Stomach smooth muscle (tissue), 2 donors: ENCODE measurements around the gene RGS9BP.
A peak's percentile ranks its signal among the peaks of the same experiment; 100 is the strongest.

Source experiments
- H3K27ac ChIP-seq: one replicate; pipeline ENCODE4 v1.7.0; 2013; ENCODE audit warnings: mild to moderate bottlenecking, low read length, inconsistent platforms
- H3K27me3 ChIP-seq, 2 donors: one replicate each; pipeline ENCODE4 v1.7.0; 2013; ENCODE audit warnings: low read length in 2 of 2; ENCODE audit not compliant: insufficient read depth in 2 of 2, control insufficient read depth in 1 of 2
- H3K36me3 ChIP-seq, 2 donors: one replicate each; pipeline ENCODE4 v1.7.0; 2013; ENCODE audit warnings: low read length in 2 of 2; ENCODE audit not compliant: control insufficient read depth in 2 of 2, insufficient read depth in 2 of 2
- H3K4me1 ChIP-seq: one replicate; pipeline ENCODE4 v1.7.0; 2013; ENCODE audit warnings: low read length; ENCODE audit not compliant: control insufficient read depth, insufficient read depth
- H3K4me3 ChIP-seq, 2 donors: one replicate each; pipeline ENCODE4 v1.7.0; 2013; ENCODE audit warnings: low read length in 2 of 2
- H3K9ac ChIP-seq, 2 donors: one replicate each; pipeline ENCODE4 v1.7.0; 2013; ENCODE audit warnings: low read length in 2 of 2, mild to moderate bottlenecking in 1 of 2
- H3K9me3 ChIP-seq, 2 donors: one replicate each; pipeline ENCODE4 v1.7.0; 2013; ENCODE audit warnings: low read length in 2 of 2; ENCODE audit not compliant: control insufficient read depth in 2 of 2
- donor health status: healthy.
- donor health status: Pancreatic carcinoma.

RGS9BP gene

GRCh38 chr19:32669310-32669709 lies 6.3 kb upstream of the RGS9BP start:
- Histone ChIP-seq H3K9ac (no peak overlapping the region), H3K4me3 (no peak overlapping the region), H3K27ac (no peak overlapping the region), H3K27me3 (no peaks in the 10 kb centered on the region), H3K9me3 (no peaks in the 10 kb centered on the region), H3K36me3 (peaks cover 0 to 3% of the 10 kb centered on the region in 2 donors), H3K4me1 (peaks cover 22% of the 10 kb centered on the region)

GRCh38 chr19:32671883-32672593 lies 3.6 kb upstream of the RGS9BP start:
- Histone ChIP-seq H3K9ac (no peak overlapping the region), H3K36me3 (peaks cover 0 to under 1% of the 10 kb centered on the region in 2 donors), H3K4me1 (peaks cover 33% of the 10 kb centered on the region), H3K27me3 (peaks cover 3 to 13% of the 10 kb centered on the region in 2 donors), H3K27ac (no peak overlapping the region), H3K4me3 (no peak overlapping the region), H3K9me3 (no peaks in the 10 kb centered on the region)

GRCh38 chr19:32672841-32673240 lies 2.8 kb upstream of the RGS9BP start:
- Histone ChIP-seq H3K4me1 (peaks cover 33% of the 10 kb centered on the region), H3K4me3 (no peak overlapping the region), H3K27ac (no peak overlapping the region), H3K27me3 (peaks cover 8 to 15% of the 10 kb centered on the region in 2 donors), H3K36me3 (no peaks in the 10 kb centered on the region), H3K9ac (no peak overlapping the region), H3K9me3 (no peaks in the 10 kb centered on the region)

GRCh38 chr19:32673573-32673972 lies 2.1 kb upstream of the RGS9BP start:
- no peaks in the 10 kb centered on the region for H3K9me3 ChIP-seq
- H3K27me3 ChIP-seq, result peaks cover 8 to 15% of the 10 kb centered on the region in 2 donors
- H3K27ac ChIP-seq, result no peak overlapping the region
- no peaks in the 10 kb centered on the region for H3K36me3 ChIP-seq
- peak overlapping the region in 1 of 2 donors; percentile 88 for H3K4me3 ChIP-seq
- H3K9ac ChIP-seq, result no peak overlapping the region
- peaks cover 33% of the 10 kb centered on the region for H3K4me1 ChIP-seq

GRCh38 chr19:32674153-32674930 lies 1.3 kb upstream of the RGS9BP start:
- H3K36me3 ChIP-seq, result no peaks in the 10 kb centered on the region
- no peaks in the 10 kb centered on the region for H3K9me3 ChIP-seq
- H3K27me3 ChIP-seq, result peaks cover 8 to 15% of the 10 kb centered on the region in 2 donors
- peaks cover 33% of the 10 kb centered on the region for H3K4me1 ChIP-seq
- H3K9ac ChIP-seq, result peak overlapping the region; percentile 62 to 74
- peak overlapping the region; percentile 88 for H3K4me3 ChIP-seq
- peak overlapping the region; percentile 53 for H3K27ac ChIP-seq

GRCh38 chr19:32674931-32675719 lies 523 bp upstream of the RGS9BP start, which contains the start of gene ANKRD27:
TSS of gene ANKRD27 (minus strand) at chr19:32675180. CDS start at chr19:32659015, 16,165 bp downstream.
- Histone ChIP-seq H3K9me3 (no peaks in the 10 kb centered on the region), H3K9ac (peak within 1 kb of the TSS; percentile 66 to 74), H3K36me3 (no peaks in the 10 kb centered on the region), H3K4me3 (peak within 1 kb of the TSS; percentile 88), H3K4me1 (peaks cover 33% of the 10 kb centered on the region), H3K27ac (peak within 1 kb of the TSS; percentile 53), H3K27me3 (peaks cover 8 to 15% of the 10 kb centered on the region in 2 donors)

- Histone ChIP-seq H3K27me3 (peaks cover 8 to 15% of the 10 kb centered on the region in 2 donors), H3K36me3 (no peaks in the 10 kb centered on the region), H3K4me3 (peak overlapping the region; percentile 88), H3K9ac (no peak overlapping the region), H3K9me3 (no peaks in the 10 kb centered on the region), H3K27ac (no peak overlapping the region), H3K4me1 (peaks cover 33% of the 10 kb centered on the region)
Observed at GRCh38 chr19:32676186-32676894, 692 bp downstream of the RGS9BP start.

- Histone ChIP-seq H3K4me3 (peak overlapping the region in 1 of 2 donors; percentile 88), H3K27me3 (peaks cover 8 to 15% of the 10 kb centered on the region in 2 donors), H3K4me1 (peaks cover 31% of the 10 kb centered on the region), H3K36me3 (no peaks in the 10 kb centered on the region), H3K27ac (no peak overlapping the region), H3K9ac (no peak overlapping the region), H3K9me3 (no peaks in the 10 kb centered on the region)
Observed at GRCh38 chr19:32676895-32677359, 1.3 kb downstream of the RGS9BP start.

GRCh38 chr19:32677657-32678056 lies 2.0 kb downstream of the RGS9BP start:
- no peak overlapping the region for H3K9ac ChIP-seq
- H3K9me3 ChIP-seq, result no peaks in the 10 kb centered on the region
- no peak overlapping the region for H3K27ac ChIP-seq
- H3K4me1 ChIP-seq, result peaks cover 31% of the 10 kb centered on the region
- H3K27me3 ChIP-seq, result peaks cover 8 to 15% of the 10 kb centered on the region in 2 donors
- no peaks in the 10 kb centered on the region for H3K36me3 ChIP-seq
- no peak overlapping the region for H3K4me3 ChIP-seq

- no peak overlapping the region for H3K27ac ChIP-seq
- no peaks in the 10 kb centered on the region for H3K9me3 ChIP-seq
- no peaks in the 10 kb centered on the region for H3K36me3 ChIP-seq
- peaks cover 8% of the 10 kb centered on the region for H3K4me1 ChIP-seq
- peaks cover 8 to 12% of the 10 kb centered on the region in 2 donors for H3K27me3 ChIP-seq
- no peak overlapping the region for H3K9ac ChIP-seq
- H3K4me3 ChIP-seq, result no peak overlapping the region
Observed at GRCh38 chr19:32680986-32681385, 5.3 kb downstream of the RGS9BP start.
